IMR-90 (cell line): ENCODE measurements around the gene TMPRSS6. TPM values are rescaled to one million over a fixed set of nuclear protein-coding genes. Genes with fewer than 3 reads are reported as not detected.

ENCODE experiments used
- ATAC-seq: fragments of 200-7000 bp; cut with Tn5 transposase; 2 replicates; pipeline ENCODE4 v1.9.1; 2020; ENCODE audit warnings: low read depth, mild to moderate bottlenecking, moderate library complexity
- BruUV-seq: library from RNA; stranded (reverse); fragments of 400-500 nt; replicated peaks from 2 replicates; lab custom pipeline; 2021; lab: Mats Ljungman, UMichigan
- CTCF ChIA-PET: fragments of 300-600 bp; formaldehyde crosslinking; extraction: SDS; loops from one replicate; lab custom pipeline; 2021; ENCODE audit warnings: antibody characterized with exemption; lab: Yijun Ruan, JAX
- POLR2A ChIA-PET: fragments of 300-600 bp; sonication (Branson Sonifier 250); formaldehyde crosslinking; loops from one replicate; lab custom pipeline; 2022; ENCODE audit warnings: antibody characterized with exemption; ENCODE audit not compliant: unreplicated experiment; lab: Charles Lee
- DNase-seq: peaks from one replicate; pipeline ENCODE4 v3.0.0; 2013
- H2AFZ ChIP-seq: replicated peaks from 2 replicates; pipeline ENCODE3; 2013; ENCODE audit warnings: low read length, mild to moderate bottlenecking; ENCODE audit not compliant: poor library complexity
- H2AK5ac ChIP-seq: 2 replicates; pipeline ENCODE4 v1.6.1; 2013; ENCODE audit warnings: low read depth, low read length, inconsistent platforms
- H2AK9ac ChIP-seq: replicated peaks from 2 replicates; pipeline ENCODE3; 2013; ENCODE audit warnings: mild to moderate bottlenecking, low read depth, low read length, moderate library complexity; ENCODE audit not compliant: poor library complexity
- H2BK120ac ChIP-seq: 2 replicates; pipeline ENCODE4 v1.6.1; 2013; ENCODE audit warnings: low read depth, low read length, inconsistent platforms
- H2BK15ac ChIP-seq: 3 replicates; pipeline ENCODE4 v1.6.1; 2013; ENCODE audit warnings: low read depth, low read length, inconsistent platforms
- H2BK20ac ChIP-seq: 2 replicates; pipeline ENCODE4 v1.6.1; 2013; ENCODE audit warnings: low read depth, mild to moderate bottlenecking, inconsistent platforms, low read length, moderate library complexity
- H2BK5ac ChIP-seq: 2 replicates; pipeline ENCODE4 v1.6.1; 2013; ENCODE audit warnings: mild to moderate bottlenecking, low read depth, low read length, inconsistent platforms; ENCODE audit not compliant: poor library complexity, severe bottlenecking
- H3K14ac ChIP-seq: replicated peaks from 2 replicates; pipeline ENCODE4 v1.6.1; 2013; ENCODE audit warnings: low read depth, low read length, inconsistent platforms
- H3K18ac ChIP-seq: 2 replicates; pipeline ENCODE4 v1.6.1; 2013; ENCODE audit warnings: low read depth, low read length, control low read depth
- H3K23ac ChIP-seq: 2 replicates; pipeline ENCODE4 v1.6.1; 2013; ENCODE audit warnings: low read depth, low read length, inconsistent platforms
- H3K27ac ChIP-seq: 2 replicates; pipeline ENCODE4 v1.5.1; 2013; ENCODE audit warnings: mild to moderate bottlenecking, control low read depth, low read length; ENCODE audit not compliant: insufficient read depth
- H3K27me3 ChIP-seq: 2 replicates; pipeline ENCODE4 v1.6.1; 2013; ENCODE audit warnings: low read length; ENCODE audit not compliant: control insufficient read depth, insufficient read depth
- H3K36me3 ChIP-seq: 2 replicates; pipeline ENCODE4 v1.6.1; 2013; ENCODE audit warnings: low read length, mixed read lengths; ENCODE audit not compliant: control insufficient read depth, insufficient read depth
- H3K4ac ChIP-seq: 2 replicates; pipeline ENCODE4 v1.6.1; 2013; ENCODE audit warnings: low read depth, low read length, inconsistent platforms
- H3K4me1 ChIP-seq: 2 replicates; pipeline ENCODE4 v1.6.1; 2013; ENCODE audit warnings: low read length, mixed read lengths; ENCODE audit not compliant: control insufficient read depth, insufficient read depth
- H3K4me2 ChIP-seq: 2 replicates; pipeline ENCODE4 v1.6.1; 2013; ENCODE audit warnings: low read depth, mild to moderate bottlenecking, control low read depth, low read length, moderate library complexity
- H3K4me3 ChIP-seq: 2 replicates; pipeline ENCODE4 v1.5.1; 2013; ENCODE audit warnings: low read depth, mild to moderate bottlenecking, control low read depth, low read length, moderate library complexity; ENCODE audit not compliant: insufficient read depth
- H3K56ac ChIP-seq: 2 replicates; pipeline ENCODE4 v1.6.1; 2013; ENCODE audit warnings: low read length, inconsistent platforms; ENCODE audit not compliant: insufficient read depth; ENCODE audit errors: extremely low read depth
- H3K79me1 ChIP-seq, 2 experiments: 2 replicates each; pipeline ENCODE4 v1.6.1; 2013; ENCODE audit warnings: low read length in 2 of 2, inconsistent platforms in 1 of 2, low read depth in 1 of 2
- H3K9ac ChIP-seq: 2 replicates; pipeline ENCODE4 v1.6.1; 2013; ENCODE audit warnings: low read depth, low read length, control low read depth
- H3K9me1 ChIP-seq: 2 replicates; pipeline ENCODE4 v1.6.1; 2013; ENCODE audit warnings: low read length, inconsistent platforms; ENCODE audit not compliant: insufficient read depth
- H3K9me3 ChIP-seq: 2 replicates; pipeline ENCODE4 v1.6.1; 2013; ENCODE audit warnings: low read length; ENCODE audit not compliant: control insufficient read depth, insufficient read depth
- H4K20me1 ChIP-seq: 2 replicates; pipeline ENCODE4 v1.6.1; 2013; ENCODE audit warnings: low read length, inconsistent platforms; ENCODE audit not compliant: insufficient read depth
- H4K5ac ChIP-seq: 2 replicates; pipeline ENCODE4 v1.6.1; 2013; ENCODE audit warnings: mild to moderate bottlenecking, low read depth, low read length, control low read depth
- H4K8ac ChIP-seq, 2 experiments: 2 replicates each; pipeline ENCODE4 v1.6.1; 2013; ENCODE audit warnings: low read depth in 2 of 2, low read length in 2 of 2, control low read depth in 1 of 2, inconsistent platforms in 1 of 2
- H4K91ac ChIP-seq: 2 replicates; pipeline ENCODE4 v1.6.1; 2013; ENCODE audit warnings: low read depth, low read length, inconsistent platforms; ENCODE audit not compliant: insufficient read depth
- CEBPB ChIP-seq: IDR thresholded peaks from 2 replicates; pipeline ENCODE4 v1.6.1; 2012; ENCODE audit warnings: low read depth, low read length, improper control_type of control experiment
- CHD1 ChIP-seq: IDR thresholded peaks from 2 replicates; pipeline ENCODE4 v1.6.1; 2012; ENCODE audit warnings: low read depth, low read length, improper control_type of control experiment
- FOS ChIP-seq: fragments of 150-350 bp; IDR thresholded peaks from 2 replicates; pipeline ENCODE4 v1.6.1; 2016; ENCODE audit warnings: low read depth, low read length
- RCOR1 ChIP-seq: IDR thresholded peaks from 2 replicates; pipeline ENCODE4 v1.6.1; 2012; ENCODE audit warnings: mild to moderate bottlenecking, low read length, improper control_type of control experiment; ENCODE audit not compliant: insufficient replicate concordance
- RFX5 ChIP-seq: IDR thresholded peaks from 2 replicates; pipeline ENCODE4 v1.8.0; 2012; ENCODE audit warnings: low read depth, mild to moderate bottlenecking, low read length, moderate library complexity
- WGBS, 2 experiments: methylation state at CpG; one replicate each; pipeline versions ENCODE4 v1.1.5 to v1.1.7; 2013; ENCODE audit warnings: missing lambda C conversion rate in 2 of 2; ENCODE audit not compliant: insufficient read length in 1 of 2; ENCODE audit errors: extremely low coverage in 2 of 2; 5-methylcytosine and 5-hydroxymethylcytosine counted together
- dilution Hi-C: fragments of 300-500 bp; cut with HindIII; formaldehyde crosslinking; loops from one replicate; pipeline ENCODE4 v1.14.3; 2018; ENCODE audit warnings: low sequenced_read_pairs; ENCODE audit not compliant: unreplicated experiment
- in situ Hi-C: fragments of 300-500 bp; cut with MboI; formaldehyde crosslinking; loops from 3 replicates; pipeline ENCODE4 v1.14.3; 2019; ENCODE audit warnings: low sequenced_read_pairs, inconsistent platforms, mixed read lengths
- intact Hi-C: fragments of 100-400 bp; cut with micrococcal nuclease; formaldehyde crosslinking; loops from 2 replicates; pipeline ENCODE4 v1.10.0; 2022
- polyA plus RNA-seq, 3 experiments: library from polyadenylated mRNA; depleted of rRNA; stranded (reverse); fragments of >200 nt; gene quantifications; 2 replicates each; pipeline ENCODE4 v1.2.3, GENCODE V29; 2012; ENCODE audit warnings: low replicate concordance in 1 of 3
- total RNA-seq: library from RNA; depleted of rRNA; stranded (reverse); fragments of >200 nt; gene quantifications from 2 replicates; pipeline ENCODE4 v1.2.3, GENCODE V29; 2012
- TF ChIP-seq, protein P1 (sequence below): conservative IDR thresholded peaks from 2 replicates; pipeline ENCODE4 v1.5.1; 2012; ENCODE audit warnings: mild to moderate bottlenecking, low read depth, low read length, improper control_type of control experiment
- TF ChIP-seq, protein P2 (sequence below): fragments of 150-350 bp; IDR thresholded peaks from 2 replicates; pipeline ENCODE4 v1.6.1; 2017; ENCODE audit warnings: mild to moderate bottlenecking, antibody characterized with exemption, low read length, low read depth

Gene TMPRSS6
- total and polyA plus RNA-seq, 2 of the 4 experiments (the other 2 are of a cell fraction): not detected

DNA sequence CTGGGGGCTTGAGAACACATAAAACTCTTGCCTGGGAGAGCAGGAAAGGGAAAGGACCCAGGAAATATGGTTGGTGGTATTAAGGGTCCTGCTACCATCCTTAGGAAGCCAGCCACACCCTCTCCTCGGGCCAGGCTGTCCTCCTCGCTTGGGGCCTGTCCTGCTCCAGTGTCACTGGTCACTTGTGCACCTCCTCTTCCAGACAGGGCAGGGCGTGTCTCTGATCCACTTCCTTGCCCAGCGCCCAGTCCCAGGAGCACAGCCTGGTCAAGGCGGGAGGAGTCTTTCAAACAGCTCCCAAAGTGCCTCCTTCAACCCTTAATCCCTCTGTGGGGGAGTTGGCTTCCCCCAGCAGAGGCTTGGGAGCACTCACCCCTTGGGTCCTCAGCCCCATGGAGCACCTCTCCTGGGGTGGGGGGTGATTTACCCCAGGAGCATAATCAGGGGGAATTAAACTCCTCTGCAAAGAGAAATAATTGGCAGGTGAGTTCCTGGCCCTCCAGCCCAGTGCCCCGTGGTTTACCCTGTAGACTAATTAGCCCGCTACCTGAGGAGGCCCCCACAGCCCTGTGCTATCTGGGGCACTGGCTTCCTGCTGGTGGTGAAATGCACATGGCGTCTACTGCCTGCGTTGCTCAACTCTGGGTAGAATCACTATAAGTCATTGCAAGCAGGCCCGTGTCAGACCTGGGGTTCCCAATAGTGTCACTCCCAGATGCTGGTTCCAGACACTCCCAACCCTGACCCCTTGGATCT lies 8.0 kb downstream of the TMPRSS6 start:
- Histone ChIP-seq H2BK5ac (no peak overlapping the region), H3K36me3 (no peaks in the 10 kb centered on the region), H2AFZ (no peak overlapping the region), H2BK15ac (no peak overlapping the region), H4K8ac (no peak overlapping the region), H3K9me1 (no peaks in the 10 kb centered on the region), H3K9me3 (no peaks in the 10 kb centered on the region), H2BK120ac (no peak overlapping the region), H3K14ac (no peak overlapping the region), H3K79me1 (no peaks in the 10 kb centered on the region), H2AK9ac (no peak overlapping the region), H3K4me2 (no peak overlapping the region), H4K20me1 (no peaks in the 10 kb centered on the region), H3K23ac (no peak overlapping the region), H3K9ac (no peak overlapping the region), H2BK20ac (no peak overlapping the region), H3K4me1 (no peaks in the 10 kb centered on the region), H3K27me3 (peaks cover 79% of the 10 kb centered on the region), H3K4ac (no peak overlapping the region), H4K91ac (no peak overlapping the region), H3K4me3 (no peak overlapping the region), H4K5ac (no peak overlapping the region), H3K56ac (no peak overlapping the region), H3K18ac (no peak overlapping the region), H3K27ac (no peak overlapping the region), H2AK5ac (no peak overlapping the region)
- 53% methylated on average over 6 of the region's 10 CpGs; no CpG with 5 or more reads in 1 of the 2 experiments for WGBS, 2 experiments
- BruUV-seq: no TSS peak
- POLR2A ChIA-PET: no interaction called here
- dilution Hi-C loops: no loop called here
- TF ChIP-seq, protein P1, sequence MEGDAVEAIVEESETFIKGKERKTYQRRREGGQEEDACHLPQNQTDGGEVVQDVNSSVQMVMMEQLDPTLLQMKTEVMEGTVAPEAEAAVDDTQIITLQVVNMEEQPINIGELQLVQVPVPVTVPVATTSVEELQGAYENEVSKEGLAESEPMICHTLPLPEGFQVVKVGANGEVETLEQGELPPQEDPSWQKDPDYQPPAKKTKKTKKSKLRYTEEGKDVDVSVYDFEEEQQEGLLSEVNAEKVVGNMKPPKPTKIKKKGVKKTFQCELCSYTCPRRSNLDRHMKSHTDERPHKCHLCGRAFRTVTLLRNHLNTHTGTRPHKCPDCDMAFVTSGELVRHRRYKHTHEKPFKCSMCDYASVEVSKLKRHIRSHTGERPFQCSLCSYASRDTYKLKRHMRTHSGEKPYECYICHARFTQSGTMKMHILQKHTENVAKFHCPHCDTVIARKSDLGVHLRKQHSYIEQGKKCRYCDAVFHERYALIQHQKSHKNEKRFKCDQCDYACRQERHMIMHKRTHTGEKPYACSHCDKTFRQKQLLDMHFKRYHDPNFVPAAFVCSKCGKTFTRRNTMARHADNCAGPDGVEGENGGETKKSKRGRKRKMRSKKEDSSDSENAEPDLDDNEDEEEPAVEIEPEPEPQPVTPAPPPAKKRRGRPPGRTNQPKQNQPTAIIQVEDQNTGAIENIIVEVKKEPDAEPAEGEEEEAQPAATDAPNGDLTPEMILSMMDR: no peak
- TF ChIP-seq CEBPB: no peak
- TF ChIP-seq, protein P2, sequence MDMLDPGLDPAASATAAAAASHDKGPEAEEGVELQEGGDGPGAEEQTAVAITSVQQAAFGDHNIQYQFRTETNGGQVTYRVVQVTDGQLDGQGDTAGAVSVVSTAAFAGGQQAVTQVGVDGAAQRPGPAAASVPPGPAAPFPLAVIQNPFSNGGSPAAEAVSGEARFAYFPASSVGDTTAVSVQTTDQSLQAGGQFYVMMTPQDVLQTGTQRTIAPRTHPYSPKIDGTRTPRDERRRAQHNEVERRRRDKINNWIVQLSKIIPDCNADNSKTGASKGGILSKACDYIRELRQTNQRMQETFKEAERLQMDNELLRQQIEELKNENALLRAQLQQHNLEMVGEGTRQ: no peak
- no peak for TF ChIP-seq RFX5
- no peak for TF ChIP-seq CHD1
- no peak for TF ChIP-seq RCOR1
- TF ChIP-seq FOS: no peak
- intact Hi-C loops: no loop called here
- ATAC-seq (no peak), DNase-seq (no peak)
- CTCF ChIA-PET: no interaction called here
- in situ Hi-C loops: no loop called here
